ENCODE results near the gene SNX21.
"Not testable (repeated sequence)": the region's sequence is repeated elsewhere in the genome, so short reads cannot be mapped to it uniquely, and the experiment has no call there.

Gene SNX21

GRCh38 chr20:45823949-45824835 lies 9.4 kb upstream of the SNX21 start:
- DNase-seq, result no peak

- no peak for DNase-seq
Observed at GRCh38 chr20:45826381-45827019, 7.1 kb upstream of the SNX21 start.

- DNase-seq, result no peak
Observed at GRCh38 chr20:45827030-45827652, 6.5 kb upstream of the SNX21 start, which contains the start of gene TNNC2. TSS of gene TNNC2 (minus strand) at chr20:45827312. CDS start at chr20:45827248, 64 bp downstream.

- DNase-seq, result no peak
Observed at GRCh38 chr20:45827712-45828111, 5.9 kb upstream of the SNX21 start.

GRCh38 chr20:45828589-45828988 lies 5.0 kb upstream of the SNX21 start:
- no peak for DNase-seq

- not testable (repeated sequence) for DNase-seq
Observed at GRCh38 chr20:45829673-45830106, 3.9 kb upstream of the SNX21 start.

- no peak for DNase-seq
Observed at GRCh38 chr20:45832619-45833018, 980 bp upstream of the SNX21 start.

GRCh38 chr20:45833883-45834796 lies 541 bp downstream of the SNX21 start:
- DNase-seq, result peak; percentile 67

- no peak for DNase-seq
Observed at GRCh38 chr20:45834797-45835161, 1.2 kb downstream of the SNX21 start.

- DNase-seq, result no peak
Observed at GRCh38 chr20:45835329-45835765, 1.7 kb downstream of the SNX21 start.

GRCh38 chr20:45835825-45836224 lies 2.2 kb downstream of the SNX21 start:
- no peak for DNase-seq

GRCh38 chr20:45836841-45837240 lies 3.2 kb downstream of the SNX21 start:
- DNase-seq, result no peak

GRCh38 chr20:45840700-45841198 lies 7.2 kb downstream of the SNX21 start:
- no peak for DNase-seq

- no peak for DNase-seq
Observed at GRCh38 chr20:45841407-45842129, 8.0 kb downstream of the SNX21 start.

GRCh38 chr20:45842169-45842812 lies 8.7 kb downstream of the SNX21 start:
- no peak for DNase-seq

GRCh38 chr20:45843506-45843905 lies 9.9 kb downstream of the SNX21 start:
- no peak for DNase-seq

GRCh38 chr20:45845452-45845851 lies 11.9 kb downstream of the SNX21 start:
- no peak for DNase-seq

GRCh38 chr20:45848421-45848820 lies 14.8 kb downstream of the SNX21 start:
- DNase-seq, result no peak

- no peak for DNase-seq
Observed at GRCh38 chr20:45848969-45849582, 15.5 kb downstream of the SNX21 start.

- no peak for DNase-seq
Observed at GRCh38 chr20:45850238-45850637, 16.6 kb downstream of the SNX21 start.

GRCh38 chr20:45850926-45851325 lies 17.3 kb downstream of the SNX21 start:
- DNase-seq, result no peak
